GM12878 (cell line): ENCODE data around the gene HEXIM1. TPM values are rescaled to one million over a fixed set of nuclear protein-coding genes. Genes with fewer than 3 reads are reported as not detected.
A peak's percentile ranks its signal among the peaks of the same experiment; 100 is the strongest.

Experiments
- ATAC-seq: fragments of 200-7000 bp; cut with Tn5 transposase; 3 replicates; pipeline ENCODE4 v1.9.1; 2020; ENCODE audit warnings: mild to moderate bottlenecking, moderate library complexity
- BruUV-seq: library from RNA; stranded (reverse); fragments of 400-500 nt; replicated peaks from 2 replicates; lab custom pipeline; 2021; lab: Mats Ljungman, UMichigan
- CTCF ChIA-PET: fragments of 300-600 bp; sonication (Branson Sonifier 250); formaldehyde crosslinking; extraction: SDS; loops from one replicate; lab custom pipeline; 2021; ENCODE audit warnings: inconsistent platforms; lab: Yijun Ruan, JAX
- POLR2A ChIA-PET: fragments of 350-600 bp; formaldehyde crosslinking; extraction: SDS; loops from one replicate; lab custom pipeline; 2021; ENCODE audit warnings: inconsistent platforms; lab: Charles Lee
- RAD21 ChIA-PET: fragments of 300-600 bp; sonication (Branson Sonifier 250); formaldehyde crosslinking; loops from one replicate; lab custom pipeline; 2023; ENCODE audit warnings: antibody characterized with exemption; ENCODE audit not compliant: unreplicated experiment; lab: Charles Lee
- SMC1A ChIA-PET: fragments of 300-600 bp; sonication (Branson Sonifier 250); formaldehyde crosslinking; loops from one replicate; lab custom pipeline; 2023; ENCODE audit not compliant: unreplicated experiment, uncharacterized antibody; lab: Charles Lee
- DNase-seq: peaks from one replicate; pipeline ENCODE4 v3.0.0-alpha.2; 2011; ENCODE audit warnings: low read depth, low spot score
- FAIRE-seq: peaks from 3 replicates; lab custom pipeline; 2011; peaks lifted over from hg19 to GRCh38; lab: Jason Lieb, UNC
- H2AFZ ChIP-seq: 2 replicates; pipeline ENCODE4 v1.6.0; 2011; ENCODE audit warnings: low read depth, low read length, control low read depth; ENCODE audit not compliant: control insufficient read depth
- H3K27ac ChIP-seq: 2 replicates; pipeline ENCODE4 v1.5.1; 2011; ENCODE audit warnings: control low read depth; ENCODE audit not compliant: control insufficient read depth, insufficient read depth
- H3K27me3 ChIP-seq, 2 experiments: replicated peaks in 1 of 2; 2 replicates each; pipeline versions ENCODE4 v1.6.0 to v1.6.1; 2011; ENCODE audit warnings: low read length in 1 of 2; ENCODE audit not compliant: control insufficient read depth in 2 of 2, insufficient read depth in 2 of 2
- H3K36me3 ChIP-seq, 2 experiments: 2 replicates each; pipeline ENCODE4 v1.5.1; 2011; ENCODE audit warnings: low read length in 1 of 2; ENCODE audit not compliant: control insufficient read depth in 2 of 2, insufficient read depth in 2 of 2
- H3K4me1 ChIP-seq: 2 replicates; pipeline ENCODE4 v1.6.1; 2011; ENCODE audit warnings: mild to moderate bottlenecking, low read length, moderate library complexity, mixed read lengths; ENCODE audit not compliant: control insufficient read depth, insufficient read depth
- H3K4me2 ChIP-seq: 2 replicates; pipeline ENCODE4 v1.6.0; 2011; ENCODE audit warnings: control low read depth; ENCODE audit not compliant: control insufficient read depth, insufficient read depth
- H3K4me3 ChIP-seq: fragments of 200-600 bp; sonication (generic); 2 replicates; pipeline ENCODE4 v1.5.1; 2016
- H3K79me2 ChIP-seq: 2 replicates; pipeline ENCODE4 v1.6.0; 2011; ENCODE audit warnings: low read length; ENCODE audit not compliant: control insufficient read depth, insufficient read depth
- H3K9ac ChIP-seq: 2 replicates; pipeline ENCODE4 v1.8.0; 2011; ENCODE audit warnings: low read length, control low read depth, mixed read lengths; ENCODE audit not compliant: control insufficient read depth, insufficient read depth
- H3K9me3 ChIP-seq: replicated peaks from 3 replicates; pipeline ENCODE4 v1.5.1; 2011; ENCODE audit warnings: mild to moderate bottlenecking, low read length; ENCODE audit not compliant: control insufficient read depth, insufficient read depth
- H4K20me1 ChIP-seq: 2 replicates; pipeline ENCODE4 v1.6.0; 2011; ENCODE audit not compliant: control insufficient read depth, insufficient read depth
- KLF5 ChIP-seq: fragments of 450-650 bp; IDR thresholded peaks from 2 replicates; pipeline ENCODE4 v1.6.1; 2014; ENCODE audit warnings: mild to moderate bottlenecking; ENCODE audit not compliant: partially characterized antibody
- POLR2A ChIP-seq: IDR thresholded peaks from 2 replicates; pipeline ENCODE4 v1.6.1; 2011; ENCODE audit warnings: low read depth, mild to moderate bottlenecking, low read length
- RAD51 ChIP-seq: fragments of 450-650 bp; IDR thresholded peaks from 2 replicates; pipeline ENCODE4 v1.6.1; 2016; ENCODE audit warnings: moderate library complexity, mild to moderate bottlenecking, inconsistent platforms
- WGBS: methylation state at CpG from one replicate; pipeline ENCODE4 v1.1.6; 2016; ENCODE audit warnings: low lambda C conversion rate; ENCODE audit not compliant: insufficient replicate concordance, insufficient coverage; ENCODE audit errors: missing lambda C conversion rate; 5-methylcytosine and 5-hydroxymethylcytosine counted together
- in situ Hi-C: fragments of 300-500 bp; cut with MboI; formaldehyde crosslinking; loops from 9 replicates; pipeline ENCODE4 v1.14.3; 2018; ENCODE audit warnings: mixed read lengths
- intact Hi-C: fragments of 100-400 bp; cut with micrococcal nuclease; formaldehyde crosslinking; loops from one replicate; pipeline ENCODE4 v1.14.2; 2022; ENCODE audit not compliant: unreplicated experiment
- polyA plus RNA-seq, 11 experiments: library from polyadenylated mRNA; depleted of rRNA in 4 of 11; unstranded in 6 of 11; stranded (reverse) in 5 of 11; fragments of >200 nt; fragmentation: Nextera tagmentation in 4 of 11; fragmentation: Illumina TruSeq in 1 of 11; extraction: Ambion mirVana in 4 of 11; extraction: Trizol in 1 of 11; gene quantifications; 1 replicate in 1 of 11; 2 replicates in 10 of 11; pipeline versions ENCODE4 v1.2.1 to v1.2.3, GENCODE V29; 2011 to 2016; ENCODE audit warnings: inconsistent platforms in 2 of 11, missing spikeins in 2 of 11, low read depth in 1 of 11
- total RNA-seq, 4 experiments: library from RNA; depleted of rRNA in 3 of 4; stranded (reverse); fragments of >200 nt in 3 of 4; fragmentation: Illumina TruSeq in 1 of 4; extraction: Trizol in 1 of 4; gene quantifications; 2 replicates each; pipeline versions ENCODE4 v1.2.1 to v1.2.3, GENCODE V29; 2013 to 2021

HEXIM1 gene
- total and polyA plus RNA-seq, 10 of the 15 experiments (the other 5 are each of a cell fraction or from before 2014, with no cell fraction given): 1.9 to 24.1 (median 9.0) TPM

DNA sequence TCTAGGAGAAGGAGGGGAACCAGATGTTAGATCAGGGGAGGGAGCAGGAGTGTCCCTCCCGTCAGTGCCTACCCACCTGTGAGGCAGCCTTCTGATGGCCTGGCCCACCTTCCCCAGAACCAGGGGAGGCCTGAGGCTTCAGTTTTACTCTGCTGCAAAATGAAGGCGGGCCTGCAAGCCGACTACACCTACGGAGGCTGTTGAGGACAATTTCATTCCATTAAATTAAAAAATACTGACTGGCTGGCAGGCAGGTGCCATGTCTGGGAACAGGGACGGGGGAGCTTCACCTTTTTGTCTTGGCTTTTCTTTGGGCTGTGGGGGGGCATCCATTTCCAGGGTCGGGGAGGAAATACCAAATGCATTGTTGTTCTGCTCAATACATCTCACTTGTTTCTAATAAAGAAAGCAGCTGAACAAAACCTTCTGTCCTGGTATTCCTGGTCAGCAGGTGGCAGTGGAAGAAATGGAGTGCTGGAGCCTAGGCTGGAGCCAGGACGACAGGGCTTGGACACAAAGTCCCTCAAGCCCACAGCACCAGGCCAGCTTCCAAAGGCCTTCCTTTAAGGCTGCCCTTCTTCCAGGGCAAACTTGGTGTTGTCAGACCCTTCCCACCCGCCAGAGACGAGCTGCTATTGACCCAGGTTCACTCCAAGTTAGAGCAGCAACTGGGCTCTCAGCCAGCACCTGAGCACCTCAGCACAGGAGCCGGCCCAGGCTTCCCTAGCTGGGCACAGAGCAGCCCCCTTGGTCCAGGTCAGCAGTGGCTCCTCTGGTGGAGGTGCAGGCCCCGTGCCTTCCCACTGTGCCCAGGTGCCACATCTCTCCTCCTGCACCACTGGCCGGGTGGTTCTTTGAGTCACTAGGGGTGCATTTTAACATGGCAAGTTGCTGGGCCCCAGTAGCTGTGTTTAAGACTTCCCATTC, 39.4 kb upstream of the HEXIM1 start:
- Histone ChIP-seq H3K27me3 (no peaks in the 10 kb centered on the region), H4K20me1 (peaks cover 3% of the 10 kb centered on the region; the same call in 1 of the 2 replicates), H3K4me2 (no peak overlapping the region), H3K4me1 (peaks cover 11% of the 10 kb centered on the region; the same call in 1 of the 2 replicates), H3K27ac (no peak overlapping the region), H2AFZ (no peak overlapping the region), H3K4me3 (no peak overlapping the region), H3K36me3 (peaks cover 34 to 38% of the 10 kb centered on the region in 2 experiments), H3K79me2 (no peaks in the 10 kb centered on the region), H3K9me3 (no peaks in the 10 kb centered on the region), H3K9ac (no peak overlapping the region)
- ChIA-PET POLR2A (interaction anchor here (0.5 to 1.2 kb wide), 2 partner anchors 9 to 20 kb away, joined by 4 to 5 read pairs; no protein-coding TSS in a partner anchor), RAD21 (interaction anchor here (0.6 kb wide), 1 partner anchor 333 kb away, joined by 3 read pairs; no protein-coding TSS in a partner anchor), SMC1A (interaction anchor here (0.9 to 1.0 kb wide), 2 partner anchors 188 to 191 kb away, joined by 3 to 4 read pairs; no protein-coding TSS in a partner anchor), CTCF (interaction anchor here (0.9 to 2.6 kb wide), 3 partner anchors 10 to 26 kb away, joined by 3 to 10 read pairs (median 7); partner anchors contain the start of gene ACBD4)
- ATAC-seq (no peak), DNase-seq (no peak), FAIRE-seq (no peak)
- in situ Hi-C loops: loop anchor here (10.0 kb wide), 1 partner anchor 184 kb away; no protein-coding TSS in a partner anchor
- TF ChIP-seq POLR2A (0 out of 2 replicates have a peak, but pooled peaks have one; percentile 27), KLF5 (no peak), RAD51 (no peak)
- 80% methylated on average over 12 of the region's 12 CpGs for WGBS
- no TSS peak for BruUV-seq
- intact Hi-C loops: no loop called here
